MCF 10A (cell line): Measurements from ENCODE around the gene SDR42E1. TPM values are rescaled to one million over a fixed set of nuclear protein-coding genes. Genes with fewer than 3 reads are reported as not detected.
A peak's percentile ranks its signal among the peaks of the same experiment; 100 is the strongest.

ENCODE experiments used
- Bru-seq: library from RNA; stranded (reverse); fragments of 400-500 nt; gene quantifications from one replicate; lab custom pipeline; 2021; lab: Mats Ljungman, UMichigan
- BruChase-seq, 2 experiments: library from RNA; stranded (reverse); fragments of 400-500 nt; gene quantifications; one replicate each; lab custom pipeline; 2021; lab: Mats Ljungman, UMichigan
- BruUV-seq: library from RNA; stranded (reverse); fragments of 400-500 nt; replicated peaks from 2 replicates; lab custom pipeline; 2021; lab: Mats Ljungman, UMichigan
- CTCF ChIA-PET: fragments of 300-600 bp; sonication (Branson Sonifier 250); formaldehyde crosslinking; extraction: SDS; loops from one replicate; lab custom pipeline; 2021; ENCODE audit warnings: antibody characterized with exemption, inconsistent platforms; lab: Yijun Ruan, JAX
- POLR2A ChIA-PET: fragments of 300-600, 350-650 bp; sonication (Branson Sonifier 250); formaldehyde crosslinking; extraction: SDS; loops from one replicate; lab custom pipeline; 2020; ENCODE audit warnings: antibody characterized with exemption, inconsistent platforms; lab: Yijun Ruan, JAX
- DNase-seq: peaks from one replicate; pipeline ENCODE4 v3.0.0-alpha.2; 2018; ENCODE audit not compliant: unreplicated experiment
- H3K27ac Mint-ChIP-seq: one replicate; pipeline ENCODE4 v1.8.0; 2022; ENCODE audit warnings: mild to moderate bottlenecking, low read depth, mixed read lengths; ENCODE audit not compliant: unreplicated experiment
- H3K27me3 Mint-ChIP-seq: one replicate; pipeline ENCODE4 v1.8.0; 2022; ENCODE audit warnings: mixed read lengths; ENCODE audit not compliant: insufficient read depth, unreplicated experiment
- H3K36me3 Mint-ChIP-seq: one replicate; pipeline ENCODE4 v1.8.0; 2022; ENCODE audit warnings: mild to moderate bottlenecking, moderate library complexity, mixed read lengths; ENCODE audit not compliant: insufficient read depth, unreplicated experiment
- H3K4me1 Mint-ChIP-seq: one replicate; pipeline ENCODE4 v1.8.0; 2022; ENCODE audit warnings: mixed read lengths; ENCODE audit not compliant: insufficient read depth, unreplicated experiment
- H3K4me3 Mint-ChIP-seq: one replicate; pipeline ENCODE4 v1.8.0; 2022; ENCODE audit warnings: mild to moderate bottlenecking, moderate library complexity, mixed read lengths; ENCODE audit not compliant: unreplicated experiment
- H3K9me3 Mint-ChIP-seq: one replicate; pipeline ENCODE4 v1.8.0; 2022; ENCODE audit warnings: mixed read lengths; ENCODE audit not compliant: unreplicated experiment
- intact Hi-C: fragments of 100-400 bp; cut with micrococcal nuclease; formaldehyde crosslinking; loops from 2 replicates; pipeline ENCODE4 v1.14.1; 2022
- long read RNA-seq: library from polyadenylated mRNA; stranded (forward); transcript quantifications from one replicate; pipeline ENCODE4 v2.0.0, GENCODE V29; 2022
- total RNA-seq: library from RNA; stranded (reverse); gene quantifications from 2 replicates; pipeline ENCODE4 v1.2.3, GENCODE V29; 2022
- TF ChIP-seq, protein P1 (sequence below): fragments of 200-600 bp; IDR thresholded peaks from one replicate; pipeline ENCODE4 v1.8.0; 2022; ENCODE audit warnings: antibody characterized with exemption, mild to moderate bottlenecking; ENCODE audit not compliant: unreplicated experiment

The SDR42E1 gene, protein sequence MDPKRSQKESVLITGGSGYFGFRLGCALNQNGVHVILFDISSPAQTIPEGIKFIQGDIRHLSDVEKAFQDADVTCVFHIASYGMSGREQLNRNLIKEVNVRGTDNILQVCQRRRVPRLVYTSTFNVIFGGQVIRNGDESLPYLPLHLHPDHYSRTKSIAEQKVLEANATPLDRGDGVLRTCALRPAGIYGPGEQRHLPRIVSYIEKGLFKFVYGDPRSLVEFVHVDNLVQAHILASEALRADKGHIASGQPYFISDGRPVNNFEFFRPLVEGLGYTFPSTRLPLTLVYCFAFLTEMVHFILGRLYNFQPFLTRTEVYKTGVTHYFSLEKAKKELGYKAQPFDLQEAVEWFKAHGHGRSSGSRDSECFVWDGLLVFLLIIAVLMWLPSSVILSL
- total RNA-seq (7.8 and 8.4 TPM in 2 replicates), Bru-seq, nascent RNA (percentile 63 among the genes with signal in this experiment), BruChase-seq, experiment 1, labeled RNA remaining after a 6-hour chase (percentile 84 among the genes with signal in this experiment), BruChase-seq, experiment 2, labeled RNA remaining after a 2-hour chase (percentile 76 among the genes with signal in this experiment)
- long read RNA-seq, full-length matches to known transcripts: 35 of 41 reads
- long read RNA-seq, partial matches to known transcripts: 1 of 41 reads
- long read RNA-seq, other reads (novel, unspliced or antisense): 5 of 41 reads

DNA sequence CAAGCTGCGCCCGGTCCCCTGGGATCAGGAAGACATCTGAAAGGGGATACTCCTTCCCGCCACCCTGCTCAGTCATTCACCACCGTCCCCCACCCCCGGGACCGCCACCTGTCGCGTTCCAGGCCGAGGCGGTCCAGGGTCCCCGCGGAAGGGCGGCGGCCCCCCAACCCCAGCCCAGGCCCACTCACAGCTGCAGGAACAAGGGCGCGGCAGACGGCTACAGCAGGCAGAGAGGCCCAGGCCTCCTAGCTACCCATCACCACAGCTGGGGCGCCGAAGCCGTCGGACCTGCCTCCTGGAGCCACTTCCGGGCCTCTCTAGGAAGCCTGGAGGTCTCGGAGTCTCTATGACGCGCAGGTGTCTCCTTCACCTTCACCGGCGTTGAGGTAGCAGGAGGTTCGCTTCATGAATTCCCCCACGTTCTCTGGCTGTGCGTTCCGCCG is at the start of gene SDR42E1:
SDR42E1 (minus strand) TSS at position 272 of the 443 bp plus-strand sequence. CDS start 10,612 bp downstream, outside the sequence.
- Mint-ChIP-seq H3K4me3 (peak within 1 kb of the TSS; percentile 77), H3K27me3 (no peaks in the 10 kb centered on the region), H3K4me1 (peaks cover 8% of the 10 kb centered on the region), H3K36me3 (peaks cover 3% of the 10 kb centered on the region), H3K9me3 (peaks cover 7% of the 10 kb centered on the region), H3K27ac (peak within 1 kb of the TSS; percentile 75)
- intact Hi-C loops: no loop called here
- peak; percentile 64 for DNase-seq
- CTCF ChIA-PET: interaction anchor here (0.6 to 1.3 kb wide), 3 partner anchors 14 to 70 kb away, joined by 3 to 4 read pairs (median 3); no protein-coding TSS in a partner anchor
- POLR2A ChIA-PET: interaction anchor here (1.2 to 1.8 kb wide), 2 partner anchors 14 to 159 kb away, joined by 3 to 10 read pairs; partner anchors contain the start of gene MPHOSPH6
- no TSS peak for BruUV-seq
- TF ChIP-seq, protein P1, sequence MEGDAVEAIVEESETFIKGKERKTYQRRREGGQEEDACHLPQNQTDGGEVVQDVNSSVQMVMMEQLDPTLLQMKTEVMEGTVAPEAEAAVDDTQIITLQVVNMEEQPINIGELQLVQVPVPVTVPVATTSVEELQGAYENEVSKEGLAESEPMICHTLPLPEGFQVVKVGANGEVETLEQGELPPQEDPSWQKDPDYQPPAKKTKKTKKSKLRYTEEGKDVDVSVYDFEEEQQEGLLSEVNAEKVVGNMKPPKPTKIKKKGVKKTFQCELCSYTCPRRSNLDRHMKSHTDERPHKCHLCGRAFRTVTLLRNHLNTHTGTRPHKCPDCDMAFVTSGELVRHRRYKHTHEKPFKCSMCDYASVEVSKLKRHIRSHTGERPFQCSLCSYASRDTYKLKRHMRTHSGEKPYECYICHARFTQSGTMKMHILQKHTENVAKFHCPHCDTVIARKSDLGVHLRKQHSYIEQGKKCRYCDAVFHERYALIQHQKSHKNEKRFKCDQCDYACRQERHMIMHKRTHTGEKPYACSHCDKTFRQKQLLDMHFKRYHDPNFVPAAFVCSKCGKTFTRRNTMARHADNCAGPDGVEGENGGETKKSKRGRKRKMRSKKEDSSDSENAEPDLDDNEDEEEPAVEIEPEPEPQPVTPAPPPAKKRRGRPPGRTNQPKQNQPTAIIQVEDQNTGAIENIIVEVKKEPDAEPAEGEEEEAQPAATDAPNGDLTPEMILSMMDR: no peak

DNA sequence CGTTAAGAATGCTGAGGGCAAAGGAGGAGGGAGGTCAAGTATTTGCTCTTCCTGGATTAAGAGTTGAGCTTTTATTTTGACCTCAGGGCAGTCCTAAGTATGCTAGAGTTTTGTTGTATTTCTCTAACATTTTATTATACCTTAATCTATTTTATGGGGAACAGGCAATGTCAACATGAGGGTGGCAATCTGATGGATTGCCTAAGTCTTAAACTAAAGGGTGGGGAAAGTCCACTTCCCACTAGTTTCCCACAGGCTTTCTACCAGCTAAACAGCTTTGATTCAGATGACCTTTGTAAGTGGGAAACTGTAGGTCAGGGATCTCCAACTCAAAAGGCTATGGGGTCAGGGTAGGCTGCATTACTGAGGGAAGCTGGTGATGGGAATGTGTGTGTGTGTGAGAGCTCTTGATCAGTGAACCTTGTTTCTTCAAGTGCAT is 48.7 kb upstream of the SDR42E1 start:
- Mint-ChIP-seq H3K27ac (no peak overlapping the region), H3K9me3 (no peaks in the 10 kb centered on the region), H3K27me3 (no peaks in the 10 kb centered on the region), H3K4me1 (peaks cover 45% of the 10 kb centered on the region), H3K4me3 (no peak overlapping the region), H3K36me3 (no peaks in the 10 kb centered on the region)
- peak; percentile 51 for DNase-seq
- no TSS peak for BruUV-seq
- TF ChIP-seq, protein P1: no peak
- intact Hi-C loops: no loop called here
- CTCF ChIA-PET: interaction anchor here (0.6 to 1.0 kb wide), 3 partner anchors 13 to 363 kb away, joined by 3 to 4 read pairs (median 3); no protein-coding TSS in a partner anchor
- POLR2A ChIA-PET: interaction anchor here (0.9 to 1.2 kb wide), 3 partner anchors 10 to 94 kb away, joined by 3 to 4 read pairs (median 4); no protein-coding TSS in a partner anchor

DNA sequence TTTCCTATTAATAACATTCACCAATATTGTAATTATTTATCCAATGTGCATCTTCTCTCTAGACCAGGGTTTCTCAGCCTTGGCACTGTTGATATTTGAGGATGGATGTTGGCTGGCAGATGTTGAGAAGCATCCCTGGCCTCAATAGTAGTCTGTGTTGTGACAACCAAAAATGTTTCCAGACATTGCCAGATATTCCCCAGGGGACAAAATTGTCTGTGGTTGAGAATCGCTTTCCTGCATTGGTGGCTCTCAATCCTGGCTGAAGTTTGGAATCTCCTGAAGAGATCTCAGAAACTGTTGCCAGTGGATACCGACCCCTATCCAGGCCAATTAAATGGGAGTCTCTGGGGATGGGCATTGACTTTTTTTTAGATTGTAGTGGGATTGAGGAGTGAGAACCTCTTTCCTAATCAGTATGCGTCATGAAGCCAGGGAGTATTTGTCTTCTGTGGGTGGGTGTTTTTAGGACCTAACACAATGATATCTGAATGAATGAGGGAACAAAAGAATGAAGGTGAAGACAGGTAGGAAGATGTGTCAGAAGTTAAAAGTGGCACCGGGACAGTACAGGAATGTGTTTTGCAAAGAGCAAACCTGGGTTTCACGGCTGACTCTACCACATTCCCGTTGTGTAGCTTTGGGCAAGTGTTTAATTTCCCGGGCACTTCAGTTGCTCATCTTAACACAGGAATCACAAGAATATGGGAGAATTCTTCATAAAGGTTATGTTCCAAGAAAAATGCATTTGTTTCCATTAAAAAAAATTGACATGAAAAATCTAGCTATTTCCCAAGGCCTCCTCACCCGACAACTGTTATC is 48.1 kb upstream of the SDR42E1 start:
- Mint-ChIP-seq H3K36me3 (no peaks in the 10 kb centered on the region), H3K9me3 (no peaks in the 10 kb centered on the region), H3K27ac (no peak overlapping the region), H3K27me3 (no peaks in the 10 kb centered on the region), H3K4me3 (no peak overlapping the region), H3K4me1 (peaks cover 44% of the 10 kb centered on the region)
- no peak for DNase-seq
- intact Hi-C loops: no loop called here
- TF ChIP-seq, protein P1: no peak
- ChIA-PET CTCF (interaction anchor here (0.6 to 1.0 kb wide), 3 partner anchors 12 to 363 kb away, joined by 3 to 4 read pairs (median 3); no protein-coding TSS in a partner anchor), POLR2A (interaction anchor here (0.9 to 1.2 kb wide), 3 partner anchors 10 to 95 kb away, joined by 3 to 4 read pairs (median 4); no protein-coding TSS in a partner anchor)
- no TSS peak for BruUV-seq
